GM10248 (cell line): ENCODE measurements around the gene ZC3H18.

Experiments
- CTCF ChIA-PET: fragments of 300-600 bp; sonication (Branson Sonifier 250); formaldehyde crosslinking; extraction: SDS; loops from one replicate; lab custom pipeline; 2021; ENCODE audit warnings: antibody characterized with exemption; lab: Yijun Ruan, JAX
- POLR2A ChIA-PET: fragments of 350-650 bp; sonication (Branson Sonifier 250); formaldehyde crosslinking; extraction: SDS; loops from one replicate; lab custom pipeline; 2020; ENCODE audit warnings: antibody characterized with exemption; lab: Yijun Ruan, JAX
- DNase-seq: peaks from one replicate; pipeline ENCODE4 v3.0.0; 2012; ENCODE audit errors: extremely low spot score
- CTCF ChIP-seq: IDR thresholded peaks from 2 replicates; pipeline ENCODE4 v1.5.1; 2012; ENCODE audit warnings: mild to moderate bottlenecking, low read depth; ENCODE audit errors: extremely low read depth, missing control alignments, control extremely low read depth

The ZC3H18 gene

GRCh38 chr16:88524973-88525662 is 45.1 kb upstream of the ZC3H18 start:
- TF ChIP-seq CTCF: no peak
- CTCF ChIA-PET: interaction anchor here (1.2 kb wide), 1 partner anchor 87 kb away, joined by 5 read pairs; no protein-coding TSS in a partner anchor
- DNase-seq: no peak
- POLR2A ChIA-PET: no interaction called here

GRCh38 chr16:88525663-88525990 is 44.6 kb upstream of the ZC3H18 start:
- TF ChIP-seq CTCF: no peak
- no peak for DNase-seq
- CTCF ChIA-PET: interaction anchor here (1.2 kb wide), 1 partner anchor 87 kb away, joined by 5 read pairs; no protein-coding TSS in a partner anchor
- POLR2A ChIA-PET: no interaction called here

- CTCF ChIA-PET: interaction anchor here (1.2 kb wide), 1 partner anchor 88 kb away, joined by 5 read pairs; no protein-coding TSS in a partner anchor
- POLR2A ChIA-PET: interaction anchor here (0.7 kb wide), 1 partner anchor 48 kb away, joined by 3 read pairs; no protein-coding TSS in a partner anchor
- no peak for TF ChIP-seq CTCF
- no peak for DNase-seq
Measured at GRCh38 chr16:88526008-88526905, 43.9 kb upstream of the ZC3H18 start.

GRCh38 chr16:88526906-88527185 is 43.4 kb upstream of the ZC3H18 start:
- TF ChIP-seq CTCF: no peak
- DNase-seq: no peak
- CTCF ChIA-PET: no interaction called here
- POLR2A ChIA-PET: interaction anchor here (0.7 kb wide), 1 partner anchor 48 kb away, joined by 3 read pairs; no protein-coding TSS in a partner anchor

- peak; percentile 89 for DNase-seq
- ChIA-PET CTCF (no interaction called here), POLR2A (no interaction called here)
- peak; percentile 85 for TF ChIP-seq CTCF
Measured at GRCh38 chr16:88527186-88527936, 42.8 kb upstream of the ZC3H18 start.
